GM18505 (cell line): ENCODE measurements around the gene A3GALT2.

Experiments
- ATAC-seq: cut with Tn5 transposase; IDR thresholded peaks from one replicate; pipeline ENCODE4 v1.9.1; 2021; ENCODE audit not compliant: unreplicated experiment
- POLR2A ChIP-seq: IDR thresholded peaks from 4 replicates; pipeline ENCODE4 v1.6.1; 2011; ENCODE audit warnings: borderline replicate concordance; ENCODE audit not compliant: insufficient read depth, insufficient read length; ENCODE audit errors: extremely low read depth

Gene A3GALT2

GRCh38 chr1:33306653-33307493 lies 14.0 kb downstream of the A3GALT2 start:
- TF ChIP-seq POLR2A = no peak
- no peak for ATAC-seq

GRCh38 chr1:33305816-33306652 lies 14.9 kb downstream of the A3GALT2 start:
- no peak for ATAC-seq

DNA sequence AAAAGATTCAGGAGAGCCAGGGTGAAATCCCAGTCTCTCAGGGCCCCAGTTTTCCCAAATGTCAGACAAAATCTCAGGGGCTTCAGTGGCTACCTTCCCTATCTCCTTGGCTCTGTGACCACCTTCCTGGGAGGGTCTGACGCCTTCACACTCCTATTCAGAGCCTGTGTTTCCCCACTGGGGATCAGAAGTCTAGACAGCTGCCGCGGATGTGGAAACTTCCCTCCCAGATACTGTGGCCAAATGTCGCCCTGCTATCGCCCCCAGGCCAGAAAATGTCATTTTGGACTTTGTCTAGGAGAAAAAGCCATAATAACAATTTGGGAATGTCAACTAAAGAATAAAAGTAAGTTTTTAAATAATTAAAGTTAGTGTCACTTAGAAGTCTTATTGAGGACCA lies 15.9 kb downstream of the A3GALT2 start:
- no peak for ATAC-seq
- TF ChIP-seq POLR2A = no peak

More at GRCh38 chr1:33305816-33306652, 14.9 kb downstream of the A3GALT2 start:
- no peak for TF ChIP-seq POLR2A

GRCh38 chr1:33302325-33302724 lies 18.6 kb downstream of the A3GALT2 start:
- TF ChIP-seq POLR2A = no peak
- ATAC-seq = no peak

DNA sequence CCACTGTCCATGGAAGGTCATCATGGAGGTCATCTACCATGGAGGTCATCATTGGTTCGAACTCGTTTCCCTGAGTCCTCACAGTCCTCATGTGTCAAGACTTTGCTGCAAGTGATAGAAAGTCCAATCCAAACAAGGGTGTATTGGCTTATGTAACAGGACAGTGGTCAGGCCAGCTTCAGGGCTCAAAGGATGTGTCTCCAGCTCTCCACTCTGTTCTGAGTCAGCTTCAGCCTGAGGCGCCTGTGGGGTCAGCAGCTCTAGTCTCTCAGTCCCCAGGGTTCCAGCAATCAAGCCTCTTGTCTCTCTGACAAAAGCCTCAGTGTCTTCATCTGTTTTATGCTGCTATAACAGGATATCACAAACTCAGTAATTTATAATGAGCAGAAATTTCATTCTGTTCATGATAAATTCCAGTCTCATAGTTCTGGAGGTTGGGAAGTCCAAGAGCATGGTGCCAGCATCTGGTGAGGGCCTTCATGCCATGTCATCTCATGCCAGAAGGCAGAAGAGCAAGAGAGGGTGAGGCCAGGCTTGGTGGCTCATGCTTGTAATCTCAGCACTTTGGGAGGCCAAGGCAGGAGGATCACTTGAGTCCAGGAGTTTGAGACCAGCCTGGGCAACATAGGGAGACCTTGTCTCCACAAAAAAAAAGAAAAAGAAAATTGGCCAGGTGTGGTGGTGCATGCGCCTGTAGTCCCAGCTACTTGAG lies 19.5 kb downstream of the A3GALT2 start:
- ATAC-seq = no peak
- TF ChIP-seq POLR2A = no peak

DNA sequence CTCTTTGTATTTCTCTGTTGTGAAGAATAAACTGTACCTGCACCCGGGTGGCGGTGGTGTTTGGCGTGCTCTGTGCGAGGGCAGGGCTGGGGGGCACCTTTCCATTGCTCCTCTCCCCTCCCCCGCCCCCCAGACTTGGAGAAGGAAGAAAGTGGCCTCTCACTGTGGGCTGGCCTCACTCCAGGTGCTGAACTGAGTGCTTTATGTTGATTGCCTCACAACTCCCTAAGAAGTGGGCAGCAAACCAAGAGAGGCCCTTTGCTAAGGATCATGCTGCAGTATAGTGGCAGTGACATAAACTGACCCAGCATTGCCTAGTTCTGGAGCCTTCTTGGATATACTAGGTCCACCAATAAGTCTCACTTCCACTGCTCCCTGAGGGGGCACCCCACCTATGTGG lies 20.2 kb downstream of the A3GALT2 start:
- TF ChIP-seq POLR2A = no peak
- no peak for ATAC-seq

GRCh38 chr1:33299461-33300155 lies 21.3 kb downstream of the A3GALT2 start:
- ATAC-seq = no peak
- TF ChIP-seq POLR2A = no peak

DNA sequence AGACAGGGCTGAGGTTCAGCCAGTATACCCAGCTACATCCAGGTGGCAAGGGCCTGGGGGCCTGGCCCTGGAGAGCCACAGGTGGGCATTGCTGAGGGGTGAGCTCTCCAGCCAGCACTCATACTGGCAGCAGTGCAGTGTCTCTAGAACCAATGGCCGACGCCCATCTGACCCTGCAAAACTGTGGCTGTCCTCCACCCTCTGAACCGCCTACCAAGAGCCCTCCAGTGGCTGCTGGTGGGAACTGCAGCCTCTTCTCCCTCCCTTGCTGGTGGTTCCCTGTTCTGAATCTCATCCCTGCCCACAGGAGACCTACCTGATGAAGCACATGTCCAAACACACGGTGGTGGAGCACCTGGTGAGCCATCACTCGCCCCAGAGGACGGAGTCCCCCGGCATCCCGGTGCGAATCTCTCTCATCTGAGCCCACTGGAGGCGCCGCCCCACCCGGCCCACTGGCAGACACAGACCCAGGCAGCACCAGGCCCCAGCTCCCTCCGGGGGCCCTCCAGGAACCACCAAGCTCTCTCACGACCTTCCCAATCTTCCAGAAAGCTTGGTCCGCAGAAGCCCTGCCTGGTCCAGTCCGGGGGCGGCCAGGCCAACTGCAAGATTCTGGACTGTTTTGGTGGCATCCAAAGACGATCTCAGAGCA lies 22.1 kb downstream of the A3GALT2 start:
- no peak for TF ChIP-seq POLR2A
- no peak for ATAC-seq

GRCh38 chr1:33297911-33298622 lies 22.8 kb downstream of the A3GALT2 start:
- no peak for ATAC-seq

GRCh38 chr1:33296824-33297223 lies 24.1 kb downstream of the A3GALT2 start:
- no peak for ATAC-seq
- TF ChIP-seq POLR2A = no peak

More at GRCh38 chr1:33297911-33298622, 22.8 kb downstream of the A3GALT2 start:
- TF ChIP-seq POLR2A = no peak

- TF ChIP-seq POLR2A = no peak
- ATAC-seq = no peak
These were observed 24.8 kb downstream of the A3GALT2 start for GRCh38 chr1:33296082-33296458.
